Right lobe of liver (tissue), 4 donors: ENCODE measurements around the gene MAMLD1.

Source experiments
- CTCF ChIP-seq, 4 donors: fragments of 200-600 bp in 3 of 4; fragments of 450-650 bp in 1 of 4; IDR thresholded peaks; one replicate each; pipeline versions ENCODE4 v1.5.1 to v1.8.0; 2016 to 2022; ENCODE audit warnings: antibody characterized with exemption in 4 of 4, mild to moderate bottlenecking in 2 of 4
- POLR2A ChIP-seq: fragments of 450-650 bp; IDR thresholded peaks from one replicate; pipeline ENCODE4 v1.6.1; 2017; ENCODE audit warnings: antibody characterized with exemption, mild to moderate bottlenecking
- donor health status: DM: no; HTN: no; CAD: no.
- donor health status: DM: no; HTN: no; CAD: no.
- donor health status: DM: no; HTN: yes; CAD: no.

- no peak for TF ChIP-seq CTCF (IDR thresholded peaks at IDR 0.05)
- no peak for TF ChIP-seq POLR2A
These were observed 113.1 kb downstream of the MAMLD1 start for GRCh38 chrX:150476164-150476699.
